KMS-11 (cell line): ENCODE results near the gene SEMA3C.

Source experiments
- H2AFZ ChIP-seq: fragments of 200-600 bp; sonication (generic); 2 replicates; pipeline ENCODE4 v1.6.1; 2016; ENCODE audit warnings: antibody characterized with exemption, mixed run types, low read depth
- H3K27ac ChIP-seq: fragments of 200-600 bp; sonication (generic); 2 replicates; pipeline ENCODE4 v1.6.1; 2016; ENCODE audit warnings: mild to moderate bottlenecking, mixed run types
- H3K27me3 ChIP-seq: fragments of 200-600 bp; sonication (generic); 2 replicates; pipeline ENCODE4 v1.6.1; 2017; ENCODE audit warnings: mild to moderate bottlenecking, low read depth, mixed run types, moderate library complexity; ENCODE audit not compliant: insufficient read depth
- H3K36me3 ChIP-seq: fragments of 200-600 bp; sonication (generic); 2 replicates; pipeline ENCODE4 v1.6.1; 2017; ENCODE audit warnings: mild to moderate bottlenecking, mixed run types; ENCODE audit not compliant: insufficient read depth
- H3K4me1 ChIP-seq: fragments of 200-600 bp; sonication (generic); 2 replicates; pipeline ENCODE4 v1.6.1; 2016; ENCODE audit warnings: mild to moderate bottlenecking, low read depth, mixed run types; ENCODE audit not compliant: poor library complexity, severe bottlenecking
- H3K4me2 ChIP-seq: fragments of 200-600 bp; sonication (generic); 2 replicates; pipeline ENCODE4 v1.7.0; 2016; ENCODE audit warnings: mild to moderate bottlenecking, mixed run types
- H3K4me3 ChIP-seq: fragments of 200-600 bp; sonication (generic); IDR thresholded peaks from 2 replicates; pipeline ENCODE4 v1.6.1; 2017; ENCODE audit warnings: low read depth, low read length, mixed read lengths; ENCODE audit not compliant: insufficient read depth
- H3K79me2 ChIP-seq: fragments of 200-600 bp; sonication (generic); 2 replicates; pipeline ENCODE4 v1.6.1; 2016; ENCODE audit warnings: low read depth, mixed run types; ENCODE audit not compliant: insufficient read depth
- H3K9ac ChIP-seq: fragments of 200-600 bp; sonication (generic); 2 replicates; pipeline ENCODE4 v1.6.1; 2016; ENCODE audit warnings: mild to moderate bottlenecking, mixed run types
- H4K20me1 ChIP-seq: fragments of 200-600 bp; sonication (generic); 2 replicates; pipeline ENCODE4 v1.6.1; 2016; ENCODE audit warnings: mild to moderate bottlenecking, mixed run types; ENCODE audit not compliant: insufficient read depth
- CTCF ChIP-seq: fragments of 200-600 bp; sonication (generic); conservative IDR thresholded peaks from 2 replicates; pipeline ENCODE4 v1.6.1; 2017; ENCODE audit warnings: low read depth, mild to moderate bottlenecking, antibody characterized with exemption, low read length, moderate library complexity, mixed read lengths

The SEMA3C gene

DNA sequence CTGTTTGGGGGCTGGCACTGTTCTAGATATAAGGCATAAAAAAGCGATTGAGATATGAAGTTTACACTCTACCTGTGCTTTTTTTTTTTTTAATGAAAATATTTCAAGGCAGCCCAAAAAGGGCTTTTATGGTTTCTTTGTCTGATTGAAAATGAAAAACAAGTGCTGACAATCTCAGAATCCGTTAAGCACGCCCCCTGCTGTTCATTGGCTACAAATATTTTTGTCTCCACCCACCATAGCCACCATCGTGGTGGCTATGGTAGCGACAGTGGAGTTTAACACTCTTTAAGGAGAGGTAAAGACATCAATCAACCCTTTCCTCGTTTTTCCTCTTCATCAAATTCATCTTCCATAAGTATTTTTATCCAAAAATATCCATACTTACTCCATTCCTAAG lies 186.2 kb downstream of the SEMA3C start:
- H3K27ac ChIP-seq, result no peak overlapping the region
- no peak overlapping the region for H2AFZ ChIP-seq
- TF ChIP-seq CTCF, result peak; percentile 50
- H3K4me1 ChIP-seq, result no peaks in the 10 kb centered on the region
- H3K79me2 ChIP-seq, result no peaks in the 10 kb centered on the region
- no peak overlapping the region for H3K4me2 ChIP-seq
- no peak overlapping the region for H3K9ac ChIP-seq
- no peak overlapping the region for H3K4me3 ChIP-seq
- no peaks in the 10 kb centered on the region for H3K36me3 ChIP-seq
- no peaks in the 10 kb centered on the region for H4K20me1 ChIP-seq
- no peaks in the 10 kb centered on the region for H3K27me3 ChIP-seq

- Histone ChIP-seq H2AFZ (no peak overlapping the region), H3K4me1 (peaks cover 1% of the 10 kb centered on the region), H3K4me2 (no peak overlapping the region), H3K79me2 (no peaks in the 10 kb centered on the region), H3K27ac (no peak overlapping the region), H4K20me1 (no peaks in the 10 kb centered on the region), H3K36me3 (no peaks in the 10 kb centered on the region), H3K9ac (no peak overlapping the region), H3K4me3 (no peak overlapping the region), H3K27me3 (no peaks in the 10 kb centered on the region)
- TF ChIP-seq CTCF, result no peak
Observed at GRCh38 chr7:80731281-80731680, 187.6 kb downstream of the SEMA3C start.

DNA sequence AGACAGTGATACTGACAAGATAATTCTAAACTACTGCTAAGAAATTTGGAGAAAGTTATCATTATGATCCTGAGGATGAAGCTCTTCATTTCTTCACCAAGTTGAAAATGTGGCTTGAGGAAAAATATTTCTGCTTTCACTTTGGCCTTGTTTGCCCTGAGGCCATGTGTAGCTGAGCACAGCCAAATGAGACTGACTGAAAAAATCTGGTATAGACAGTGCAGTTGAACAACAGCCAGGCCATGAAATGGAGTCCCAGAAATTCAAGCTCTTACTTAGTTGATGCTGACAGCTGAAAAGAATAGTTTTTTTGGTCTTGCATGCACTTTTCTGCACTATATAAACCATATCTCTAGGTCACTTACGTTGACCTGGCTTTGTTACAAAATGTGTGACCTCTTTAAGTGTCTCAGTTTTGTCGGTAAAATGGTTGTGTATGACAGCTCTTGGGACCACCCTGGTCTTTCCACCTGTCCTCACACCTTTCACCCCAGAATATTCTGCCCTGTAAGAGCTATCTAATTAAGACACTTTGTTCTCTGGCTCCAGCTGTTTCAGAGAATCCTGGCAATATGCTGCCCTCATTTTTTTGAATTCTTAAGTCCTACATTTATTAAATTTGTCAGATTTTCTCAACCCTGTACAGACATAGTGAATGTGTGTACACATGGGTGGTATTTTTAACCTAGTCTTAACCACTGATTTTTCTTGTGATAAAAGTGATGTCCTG lies 189.1 kb downstream of the SEMA3C start:
- H3K9ac ChIP-seq, result no peak overlapping the region
- no peak overlapping the region for H3K4me3 ChIP-seq
- no peak overlapping the region for H3K27ac ChIP-seq
- no peaks in the 10 kb centered on the region for H4K20me1 ChIP-seq
- no peak overlapping the region for H2AFZ ChIP-seq
- TF ChIP-seq CTCF, result no peak
- H3K4me1 ChIP-seq, result peaks cover 17% of the 10 kb centered on the region
- H3K36me3 ChIP-seq, result no peaks in the 10 kb centered on the region
- no peaks in the 10 kb centered on the region for H3K79me2 ChIP-seq
- no peaks in the 10 kb centered on the region for H3K27me3 ChIP-seq
- H3K4me2 ChIP-seq, result no peak overlapping the region

GRCh38 chr7:80726666-80727065 lies 192.2 kb downstream of the SEMA3C start:
- Histone ChIP-seq H3K36me3 (no peaks in the 10 kb centered on the region), H3K27ac (no peak overlapping the region), H3K4me2 (no peak overlapping the region), H3K27me3 (no peaks in the 10 kb centered on the region), H3K79me2 (no peaks in the 10 kb centered on the region), H4K20me1 (no peaks in the 10 kb centered on the region), H3K4me1 (peaks cover 19% of the 10 kb centered on the region), H3K4me3 (no peak overlapping the region), H3K9ac (no peak overlapping the region), H2AFZ (no peak overlapping the region)
- no peak for TF ChIP-seq CTCF
